Measurements from ENCODE around the gene PPME1.

Gene PPME1

GRCh38 chr11:74162681-74163467, 8.2 kb upstream of the PPME1 start:
- DNase-seq, result no peak

- DNase-seq, result no peak
Observed at GRCh38 chr11:74168838-74169237, 2.3 kb upstream of the PPME1 start.

GRCh38 chr11:74169738-74170458, 1.2 kb upstream of the PPME1 start:
- no peak for DNase-seq

GRCh38 chr11:74171630-74171968, 510 bp downstream of the PPME1 start:
- peak in 1 of 2 experiments; percentile 31 for DNase-seq

GRCh38 chr11:74171997-74172396, 908 bp downstream of the PPME1 start:
- DNase-seq, result no peak

- DNase-seq, result no peak
Observed at GRCh38 chr11:74175920-74176319, 4.8 kb downstream of the PPME1 start.

GRCh38 chr11:74179234-74180052, 8.4 kb downstream of the PPME1 start:
- no peak for DNase-seq

- no peak for DNase-seq
Observed at GRCh38 chr11:74182635-74183034, 11.5 kb downstream of the PPME1 start.

GRCh38 chr11:74185285-74185684, 14.2 kb downstream of the PPME1 start:
- no peak for DNase-seq

- DNase-seq, result no peak
Observed at GRCh38 chr11:74185695-74186094, 14.6 kb downstream of the PPME1 start.

- DNase-seq, result no peak
Observed at GRCh38 chr11:74195828-74196227, 24.7 kb downstream of the PPME1 start.

- no peak for DNase-seq
Observed at GRCh38 chr11:74196781-74197486, 25.8 kb downstream of the PPME1 start.

GRCh38 chr11:74203966-74204365, 32.9 kb downstream of the PPME1 start:
- no peak for DNase-seq

- no peak for DNase-seq
Observed at GRCh38 chr11:74204701-74205100, 33.6 kb downstream of the PPME1 start.

- DNase-seq, result no peak
Observed at GRCh38 chr11:74205181-74205580, 34.1 kb downstream of the PPME1 start.

- no peak for DNase-seq
Observed at GRCh38 chr11:74206746-74207145, 35.7 kb downstream of the PPME1 start.

- DNase-seq, result no peak
Observed at GRCh38 chr11:74208507-74208906, 37.4 kb downstream of the PPME1 start.

GRCh38 chr11:74212533-74212932, 41.4 kb downstream of the PPME1 start:
- DNase-seq, result no peak

GRCh38 chr11:74220376-74220775, 49.3 kb downstream of the PPME1 start:
- no peak for DNase-seq

- no peak for DNase-seq
Observed at GRCh38 chr11:74221816-74222215, 50.7 kb downstream of the PPME1 start.

GRCh38 chr11:74225565-74225964, 54.5 kb downstream of the PPME1 start:
- DNase-seq, result no peak

GRCh38 chr11:74226907-74227306, 55.8 kb downstream of the PPME1 start:
- DNase-seq, result peak; percentile 2 to 3
